GM18867 (cell line): ENCODE data around the gene KRT39.
"Not testable (repeated sequence)": the region's sequence is repeated elsewhere in the genome, so short reads cannot be mapped to it uniquely, and the experiment has no call there.

Experiments
- ATAC-seq: cut with Tn5 transposase; IDR thresholded peaks from one replicate; pipeline ENCODE4 v1.9.1; 2021; ENCODE audit warnings: mild to moderate bottlenecking, moderate library complexity; ENCODE audit not compliant: unreplicated experiment

The KRT39 gene

GRCh38 chr17:40966848-40967247, at the start of gene KRT39:
KRT39 (minus strand) TSS chr17:40966948; CDS start chr17:40966856, 92 bp downstream.
- no peak for ATAC-seq

GRCh38 chr17:41015454-41015853, 48.7 kb upstream of the KRT39 start:
- no peak for ATAC-seq

GRCh38 chr17:41013606-41014005, 46.9 kb upstream of the KRT39 start:
- no peak for ATAC-seq

- ATAC-seq, result no peak
Observed at GRCh38 chr17:41013181-41013580, 46.4 kb upstream of the KRT39 start.

DNA sequence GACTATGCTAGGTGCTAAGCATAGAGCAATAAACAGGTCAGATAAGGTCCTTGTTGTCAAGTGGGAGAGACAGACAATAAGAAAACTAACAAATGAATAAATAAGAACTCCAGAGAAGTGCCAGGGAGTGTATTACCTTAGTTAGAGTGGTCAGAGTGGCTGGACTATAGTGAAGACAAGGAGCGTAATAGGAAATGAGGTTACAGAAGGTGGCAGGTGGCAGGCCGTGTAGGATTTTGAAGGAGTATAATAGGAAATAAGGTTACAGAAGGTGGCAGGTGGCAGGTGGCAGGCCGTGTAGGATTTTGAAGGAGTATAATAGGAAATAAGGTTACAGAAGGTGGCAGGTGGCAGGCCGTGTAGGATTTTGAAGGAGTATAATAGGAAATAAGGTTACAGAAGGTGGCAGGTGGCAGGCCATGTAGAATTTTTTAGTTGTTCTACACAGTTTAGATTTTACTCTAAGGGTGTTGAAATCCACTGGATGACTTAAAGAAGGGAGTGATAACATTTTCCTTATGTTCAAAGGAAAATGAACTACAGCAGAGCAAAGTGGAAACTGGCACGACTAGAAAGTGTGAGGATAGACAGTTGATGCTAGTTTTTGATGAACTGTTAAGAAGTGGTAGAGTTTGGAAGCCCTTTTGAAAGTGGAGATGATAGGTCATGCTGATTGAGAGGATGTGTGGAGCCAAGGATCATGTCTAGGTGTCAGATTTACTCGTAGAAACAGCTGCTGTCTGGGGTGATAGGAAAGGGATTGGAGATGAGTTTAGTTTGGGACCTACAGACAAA, 45.8 kb upstream of the KRT39 start:
- ATAC-seq, result no peak

- ATAC-seq, result no peak
Observed at GRCh38 chr17:41010441-41010840, 43.7 kb upstream of the KRT39 start.

GRCh38 chr17:41009936-41010335, 43.2 kb upstream of the KRT39 start:
- ATAC-seq, result no peak

DNA sequence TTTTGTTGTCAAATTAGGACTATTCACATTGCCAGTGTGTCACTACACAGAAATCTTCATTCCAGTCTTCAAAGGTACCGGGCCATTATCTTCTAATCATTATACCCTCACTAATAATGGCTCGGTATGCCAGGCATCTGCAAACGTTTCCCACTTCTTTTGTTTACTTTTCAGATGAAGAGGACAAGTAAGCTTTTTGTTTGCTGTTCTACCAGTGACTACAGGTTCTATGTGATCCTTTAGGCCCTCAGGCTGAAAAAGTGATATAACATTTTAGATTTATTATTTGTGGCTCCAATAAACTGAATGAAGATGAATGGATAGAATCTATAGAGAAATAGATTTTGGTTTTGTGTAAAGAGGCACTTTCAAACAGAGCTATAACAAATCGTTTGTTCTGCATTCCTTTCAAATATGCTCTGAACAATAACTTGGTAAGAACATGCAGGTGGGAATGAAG, 42.6 kb upstream of the KRT39 start:
- ATAC-seq, result no peak

DNA sequence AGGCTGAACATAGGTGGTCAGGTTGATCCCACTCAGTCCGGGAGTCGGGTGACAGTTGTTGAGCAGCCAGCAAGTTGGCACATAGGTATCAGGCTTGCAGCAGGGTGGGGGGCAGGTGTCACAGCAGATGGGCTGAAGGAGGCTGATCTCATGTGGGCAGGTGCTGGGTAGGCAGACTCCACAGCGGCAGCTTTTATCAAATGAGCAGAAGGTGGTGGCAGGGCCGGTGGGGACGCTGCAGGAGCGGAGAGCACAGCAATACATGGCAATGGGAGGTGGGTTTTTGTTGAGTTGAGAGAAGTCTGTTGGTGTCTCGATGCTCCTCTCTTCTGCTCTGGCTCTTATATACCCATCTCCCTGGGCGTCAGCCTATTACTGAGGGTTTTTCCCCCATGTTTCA, 42.1 kb upstream of the KRT39 start, which contains the start of gene KRTAP3-1:
Gene KRTAP3-1 (minus strand): TSS at position 318 of the 400 bp plus-strand sequence. CDS start 54 bp downstream, at position 264.
- no peak for ATAC-seq

GRCh38 chr17:41004397-41004796, 37.6 kb upstream of the KRT39 start:
- ATAC-seq, result no peak

DNA sequence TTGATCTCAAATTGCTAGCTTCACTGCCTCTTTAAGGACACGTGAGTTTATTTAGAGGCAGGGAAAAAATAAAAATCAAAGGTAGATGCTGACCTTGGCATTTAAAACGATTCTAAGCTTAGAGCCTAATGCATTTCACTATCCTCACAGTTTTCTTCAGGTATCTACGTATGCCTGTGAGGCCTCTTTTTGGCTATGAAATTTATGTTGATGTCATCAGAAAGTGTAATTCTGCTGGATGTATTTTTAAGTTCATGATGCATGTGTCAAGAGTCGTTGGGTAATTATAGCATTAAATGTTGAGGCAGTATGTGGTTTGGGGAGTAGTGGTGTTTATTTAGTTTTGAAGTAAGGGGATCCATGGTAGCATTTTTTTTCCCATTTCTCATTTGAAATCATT, 37.2 kb upstream of the KRT39 start:
- no peak for ATAC-seq

DNA sequence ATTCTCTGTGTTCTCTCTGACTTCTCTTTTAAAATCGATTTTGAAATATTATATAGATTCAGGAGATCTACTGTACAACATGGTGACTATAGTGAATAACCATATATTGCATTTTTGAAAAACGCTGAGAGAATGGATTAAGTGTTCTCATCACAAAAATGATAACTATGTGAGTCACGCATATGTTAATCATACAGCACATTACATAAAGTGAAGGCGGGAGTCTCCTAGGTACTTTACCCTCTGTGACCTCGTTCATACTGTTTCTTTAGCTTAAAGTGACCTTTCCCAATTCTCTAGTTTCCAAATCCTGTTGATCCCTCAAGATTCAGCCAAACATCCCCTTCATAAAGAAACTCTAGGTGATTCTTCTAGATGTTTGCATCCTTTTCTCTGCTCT, 36.1 kb upstream of the KRT39 start:
- no peak for ATAC-seq

- no peak for ATAC-seq
Observed at GRCh38 chr17:41001795-41002194, 35.0 kb upstream of the KRT39 start.

GRCh38 chr17:40999563-40999962, 32.8 kb upstream of the KRT39 start, which contains the start of gene KRTAP3-2:
KRTAP3-2 (minus strand) TSS chr17:40999906; CDS start chr17:40999853, 53 bp downstream.
- ATAC-seq, result not testable (repeated sequence)

DNA sequence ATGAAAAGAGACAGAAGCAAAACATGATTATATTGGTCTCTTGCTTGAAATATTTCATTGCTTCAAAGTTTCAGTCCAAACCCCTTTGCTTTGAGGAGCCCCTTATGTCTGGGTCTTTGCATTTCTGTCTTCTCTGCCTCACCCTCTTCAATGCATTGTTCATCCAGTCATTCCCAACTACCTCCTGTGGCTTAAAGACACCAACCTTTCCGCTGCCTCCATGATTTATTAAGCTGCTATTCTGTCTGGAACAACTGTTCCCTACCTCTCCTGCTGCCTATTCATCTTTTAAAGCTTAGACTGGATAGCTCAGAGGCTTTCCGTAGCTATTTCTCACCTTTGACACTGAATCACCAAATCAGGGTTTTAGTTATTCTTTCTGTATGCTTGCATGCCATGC, 30.6 kb upstream of the KRT39 start:
- no peak for ATAC-seq

DNA sequence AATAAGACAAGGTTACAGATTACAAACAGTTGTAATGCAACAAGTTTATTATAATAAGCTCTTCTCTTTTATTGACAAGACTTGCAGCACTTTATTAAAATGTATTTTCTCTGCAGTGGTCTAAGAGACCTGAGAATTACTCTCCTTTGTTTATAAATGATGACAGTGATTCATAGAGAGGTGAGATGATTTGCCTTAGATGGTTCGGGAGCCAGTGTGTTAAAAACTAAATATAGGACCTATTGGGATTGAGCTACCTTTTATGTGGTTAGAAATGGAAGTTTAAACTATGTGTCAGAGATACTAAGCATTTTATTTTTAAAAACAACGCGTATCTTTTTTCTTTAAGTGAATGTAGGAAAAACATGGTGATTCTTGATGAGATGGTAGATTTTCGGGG, 30.1 kb upstream of the KRT39 start:
- no peak for ATAC-seq

DNA sequence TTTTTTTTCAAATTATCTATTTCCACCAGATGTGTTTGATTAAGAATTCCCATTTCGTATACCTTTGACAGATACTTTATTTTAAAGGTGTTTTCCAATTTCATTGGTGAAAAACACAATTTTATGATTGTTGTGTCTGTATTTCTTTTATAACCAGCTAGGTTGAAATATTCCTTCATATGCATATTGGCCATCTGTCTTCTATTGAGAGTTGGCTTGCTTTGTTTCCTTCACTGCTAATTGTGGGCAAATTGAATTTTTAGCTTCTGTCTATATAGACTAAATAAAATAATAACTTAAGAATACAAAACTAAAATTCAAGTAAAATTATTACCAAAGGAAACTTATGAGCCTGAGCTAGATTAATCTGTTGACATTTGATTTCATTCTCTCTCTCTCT, 28.4 kb upstream of the KRT39 start:
- ATAC-seq, result no peak

DNA sequence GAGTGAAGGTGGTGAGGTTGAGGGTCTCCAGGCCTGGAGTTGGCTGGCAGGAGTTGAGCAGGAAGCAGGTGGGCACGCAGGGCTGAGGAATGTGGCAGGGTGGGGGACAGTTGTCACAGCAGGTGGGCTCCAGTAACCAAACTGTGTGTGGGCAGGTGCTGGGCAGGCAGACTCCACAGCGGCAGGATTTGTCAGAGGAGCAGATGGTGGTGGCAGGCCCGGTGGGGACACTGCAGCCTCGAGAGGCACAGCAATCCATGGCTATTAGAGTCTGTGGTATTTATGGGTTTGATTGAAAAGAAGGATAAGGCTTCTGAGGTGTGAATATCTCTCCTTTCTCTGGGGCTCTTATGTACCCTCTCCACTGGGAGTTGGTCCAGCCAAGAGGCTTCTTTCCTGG, 27.1 kb upstream of the KRT39 start, which contains the start of gene KRTAP3-3:
Gene KRTAP3-3 (minus strand): TSS at position 326 of the 400 bp plus-strand sequence. CDS start 67 bp downstream, at position 259.
- no peak for ATAC-seq

DNA sequence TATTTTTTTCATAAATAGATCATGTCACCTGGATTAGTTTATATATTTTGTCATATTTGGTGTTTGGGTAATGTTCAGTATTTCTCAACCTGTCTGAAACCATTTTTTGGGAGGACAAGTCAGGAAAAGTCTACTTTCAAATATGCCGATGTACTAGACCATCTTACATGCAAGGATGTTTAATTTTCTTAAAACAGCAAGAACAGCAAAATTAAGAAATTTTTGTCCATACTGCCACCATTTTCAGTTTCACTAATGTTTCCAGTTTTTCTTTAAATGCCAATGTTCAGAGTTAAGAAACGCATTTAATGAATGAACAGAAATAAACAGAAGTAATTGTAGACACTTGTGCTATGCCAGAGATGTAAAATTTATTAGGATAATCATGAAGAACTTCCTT, 26.3 kb upstream of the KRT39 start:
- ATAC-seq, result no peak

- ATAC-seq, result no peak
Observed at GRCh38 chr17:40992666-40993065, 25.9 kb upstream of the KRT39 start.

DNA sequence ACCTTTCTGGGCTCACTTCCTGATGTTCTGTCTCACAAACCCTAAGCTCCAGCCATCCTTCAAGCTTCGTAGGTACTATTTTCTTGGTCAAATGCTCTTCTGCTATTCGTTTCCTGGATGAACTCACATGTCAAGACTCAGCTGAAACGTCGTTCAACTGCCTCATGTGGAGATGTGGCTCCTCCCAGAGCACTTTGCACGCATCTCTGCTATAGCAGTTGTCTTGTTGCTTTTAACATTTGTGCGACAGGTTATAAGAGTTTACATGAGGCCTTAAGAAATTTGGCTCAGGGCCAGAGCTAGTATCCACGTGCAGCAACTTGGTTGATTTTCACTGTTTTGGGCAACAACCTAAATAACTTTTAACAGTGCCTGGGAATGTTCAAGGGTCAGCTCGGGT, 20.2 kb upstream of the KRT39 start:
- ATAC-seq, result no peak

DNA sequence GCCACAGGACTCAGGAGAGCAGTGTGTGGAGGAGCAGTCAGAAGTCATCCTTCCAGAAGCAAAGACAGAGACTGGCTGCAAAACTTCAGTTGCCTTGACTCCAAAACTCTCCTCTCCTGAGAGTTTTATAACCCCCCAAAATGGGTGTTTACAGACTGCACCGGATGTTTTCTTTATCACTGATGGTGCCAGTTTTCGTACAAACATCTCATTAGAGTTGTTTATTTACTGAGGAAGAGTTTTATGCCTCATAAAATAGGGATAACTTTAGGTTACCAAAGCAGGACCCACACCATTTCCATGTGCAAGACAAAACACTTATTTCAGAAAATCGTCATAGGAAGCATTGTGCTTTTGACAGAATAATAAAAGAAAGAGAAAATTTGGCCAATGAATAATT, 17.5 kb upstream of the KRT39 start, which contains the start of gene KRT40:
Gene KRT40 (minus strand): TSS at position 101 of the 400 bp plus-strand sequence. CDS start 53 bp downstream, at position 48.
- ATAC-seq, result no peak
